HG02840 (cell line): ENCODE data around the gene AFDN.

Experiments
- ATAC-seq: cut with Tn5 transposase; IDR thresholded peaks from one replicate; pipeline ENCODE4 v1.9.1; 2021; ENCODE audit warnings: mild to moderate bottlenecking, moderate library complexity, moderate number of reproducible peaks; ENCODE audit not compliant: unreplicated experiment, low FRiP score

AFDN gene

GRCh38 chr6:167858842-167859664 lies 32.3 kb downstream of the AFDN start:
- ATAC-seq = no peak

GRCh38 chr6:167860550-167861226 lies 34.0 kb downstream of the AFDN start:
- ATAC-seq = no peak

- ATAC-seq = no peak
Observed at GRCh38 chr6:167861424-167861823, 34.7 kb downstream of the AFDN start.

GRCh38 chr6:167863897-167864296 lies 37.2 kb downstream of the AFDN start:
- ATAC-seq = no peak

- no peak for ATAC-seq
Observed at GRCh38 chr6:167866642-167867041, 39.9 kb downstream of the AFDN start.

- no peak for ATAC-seq
Observed at GRCh38 chr6:167870321-167870720, 43.6 kb downstream of the AFDN start.

- no peak for ATAC-seq
Observed at GRCh38 chr6:167872538-167873210, 46.0 kb downstream of the AFDN start.

- no peak for ATAC-seq
Observed at GRCh38 chr6:167877994-167878779, 51.5 kb downstream of the AFDN start.

- ATAC-seq = no peak
Observed at GRCh38 chr6:167879612-167880011, 52.9 kb downstream of the AFDN start.

GRCh38 chr6:167881327-167881726 lies 54.6 kb downstream of the AFDN start:
- no peak for ATAC-seq

- no peak for ATAC-seq
Observed at GRCh38 chr6:167882244-167882643, 55.5 kb downstream of the AFDN start.

GRCh38 chr6:167888098-167888497 lies 61.4 kb downstream of the AFDN start:
- ATAC-seq = no peak

GRCh38 chr6:167892835-167893815 lies 66.4 kb downstream of the AFDN start:
- ATAC-seq = no peak

GRCh38 chr6:167894965-167895364 lies 68.3 kb downstream of the AFDN start:
- ATAC-seq = no peak

GRCh38 chr6:167896648-167897047 lies 69.9 kb downstream of the AFDN start:
- ATAC-seq = no peak

GRCh38 chr6:167898673-167899311 lies 72.1 kb downstream of the AFDN start:
- ATAC-seq = no peak

- no peak for ATAC-seq
Observed at GRCh38 chr6:167904791-167905190, 78.1 kb downstream of the AFDN start.

- no peak for ATAC-seq
Observed at GRCh38 chr6:167906899-167907298, 80.2 kb downstream of the AFDN start.
